ENCODE measurements around the gene ATG16L1. TPM values are rescaled to one million over a fixed set of nuclear protein-coding genes. Genes with fewer than 3 reads are reported as not detected.

Gene ATG16L1
- polyA plus RNA-seq, 1 donor (not counting 4 experiments of a cell fraction or from before 2014, with no cell fraction given): 38.5 TPM

GRCh38 chr2:233227346-233227978, 24.0 kb upstream of the ATG16L1 start:
- no peak overlapping the region for H3K9ac ChIP-seq (ENCODE audit: control insufficient read depth, extremely low read depth, insufficient read depth, low read length)
- H3K79me2 ChIP-seq (ENCODE audit: control insufficient read depth, insufficient read depth, low read length): no peaks in the 10 kb centered on the region
- H3K36me3 ChIP-seq (ENCODE audit: control insufficient read depth in 2 of 2, extremely low read depth in 1 of 2, insufficient read depth in 2 of 2, low read length in 2 of 2): no peaks in the 10 kb centered on the region
- H3K27ac ChIP-seq (ENCODE audit: control insufficient read depth, insufficient read depth, low read length): no peak overlapping the region
- peaks cover 7% of the 10 kb centered on the region for H3K27me3 ChIP-seq (ENCODE audit: control insufficient read depth, extremely low read depth, insufficient read depth, low read length)
- no peak for FAIRE-seq
- no peak for DNase-seq (ENCODE audit: low read depth, low spot score)
- H3K9me3 ChIP-seq (ENCODE audit: control insufficient read depth, low read depth, low read length): no peaks in the 10 kb centered on the region
- no peak overlapping the region for H2AFZ ChIP-seq (ENCODE audit: control insufficient read depth, low read length)
- dilution Hi-C loops (cut with MboI; ENCODE audit: extremely low pct_ligation_motif_present, low sequenced_read_pairs): loop anchor here (25.0 kb wide), 1 partner anchor 365 kb away; the partner anchor contains the start of gene SNORC
- no peaks in the 10 kb centered on the region for H3K4me1 ChIP-seq (ENCODE audit: control insufficient read depth, extremely low read depth, insufficient read depth, low read length)
- H3K4me3 ChIP-seq (ENCODE audit: control insufficient read depth in 2 of 3, extremely low read depth in 1 of 3, insufficient read depth in 2 of 3, low read depth in 1 of 3, low read length in 3 of 3): no peak overlapping the region
- TF ChIP-seq CTCF (optimal IDR thresholded peaks at IDR 0.05 in 1 of 3, IDR thresholded peaks at IDR 0.05 in 1 of 3, conservative IDR thresholded peaks at IDR 0.05 in 1 of 3; ENCODE audit: extremely low read depth in 1 of 3, insufficient read depth in 2 of 3, low read length in 3 of 3) (no peak), EZH2 (IDR thresholded peaks at IDR 0.05; ENCODE audit: low read length) (no peak)
- H3K4me2 ChIP-seq (ENCODE audit: control insufficient read depth, extremely low read depth, insufficient read depth, low read depth, low read length): no peak overlapping the region
- no peaks in the 10 kb centered on the region for H3K9me1 ChIP-seq (ENCODE audit: control insufficient read depth, extremely low read depth, insufficient read depth, low read length)
- H4K20me1 ChIP-seq (ENCODE audit: control insufficient read depth, extremely low read depth, insufficient read depth, low read length): no peaks in the 10 kb centered on the region

GRCh38 chr2:233228376-233228775, 23.1 kb upstream of the ATG16L1 start:
- H3K79me2 ChIP-seq (ENCODE audit: control insufficient read depth, insufficient read depth, low read length): no peaks in the 10 kb centered on the region
- H3K27ac ChIP-seq (ENCODE audit: control insufficient read depth, insufficient read depth, low read length): no peak overlapping the region
- dilution Hi-C loops (cut with MboI; ENCODE audit: extremely low pct_ligation_motif_present, low sequenced_read_pairs): loop anchor here (25.0 kb wide), 1 partner anchor 366 kb away; the partner anchor contains the start of gene SNORC
- TF ChIP-seq EZH2 (IDR thresholded peaks at IDR 0.05; ENCODE audit: low read length) (no peak), CTCF (optimal IDR thresholded peaks at IDR 0.05 in 1 of 3, IDR thresholded peaks at IDR 0.05 in 1 of 3, conservative IDR thresholded peaks at IDR 0.05 in 1 of 3; ENCODE audit: extremely low read depth in 1 of 3, insufficient read depth in 2 of 3, low read length in 3 of 3) (no peak)
- peaks cover 7% of the 10 kb centered on the region for H3K27me3 ChIP-seq (ENCODE audit: control insufficient read depth, extremely low read depth, insufficient read depth, low read length)
- no peaks in the 10 kb centered on the region for H3K9me3 ChIP-seq (ENCODE audit: control insufficient read depth, low read depth, low read length)
- no peak overlapping the region for H3K9ac ChIP-seq (ENCODE audit: control insufficient read depth, extremely low read depth, insufficient read depth, low read length)
- no peaks in the 10 kb centered on the region for H4K20me1 ChIP-seq (ENCODE audit: control insufficient read depth, extremely low read depth, insufficient read depth, low read length)
- no peak overlapping the region for H3K4me3 ChIP-seq (ENCODE audit: control insufficient read depth in 2 of 3, extremely low read depth in 1 of 3, insufficient read depth in 2 of 3, low read depth in 1 of 3, low read length in 3 of 3)
- no peaks in the 10 kb centered on the region for H3K36me3 ChIP-seq (ENCODE audit: control insufficient read depth in 2 of 2, extremely low read depth in 1 of 2, insufficient read depth in 2 of 2, low read length in 2 of 2)
- H2AFZ ChIP-seq (ENCODE audit: control insufficient read depth, low read length): no peak overlapping the region
- H3K4me1 ChIP-seq (ENCODE audit: control insufficient read depth, extremely low read depth, insufficient read depth, low read length): no peaks in the 10 kb centered on the region
- no peaks in the 10 kb centered on the region for H3K9me1 ChIP-seq (ENCODE audit: control insufficient read depth, extremely low read depth, insufficient read depth, low read length)
- DNase-seq (ENCODE audit: low read depth, low spot score) (no peak), FAIRE-seq (no peak)
- no peak overlapping the region for H3K4me2 ChIP-seq (ENCODE audit: control insufficient read depth, extremely low read depth, insufficient read depth, low read depth, low read length)

All from keratinocyte (primary cell).